Progenitor cell of endocrine pancreas (in vitro differentiated cells): Measurements from ENCODE around the gene UBQLN2. TPM values are rescaled to one million over a fixed set of nuclear protein-coding genes. Genes with fewer than 3 reads are reported as not detected.

Source experiments
- DNase-seq: peaks from one replicate; pipeline ENCODE4 v3.0.0; 2021; ENCODE audit warnings: low spot score; ENCODE audit not compliant: unreplicated experiment
- H3K27ac Mint-ChIP-seq: 2 replicates; pipeline ENCODE4 v1.8.0; 2021; ENCODE audit warnings: mild to moderate bottlenecking, moderate library complexity, mixed read lengths
- H3K27me3 Mint-ChIP-seq: 2 replicates; pipeline ENCODE4 v1.8.0; 2021; ENCODE audit warnings: mixed read lengths
- H3K36me3 Mint-ChIP-seq: 2 replicates; pipeline ENCODE4 v1.8.0; 2022; ENCODE audit warnings: mixed read lengths; ENCODE audit not compliant: insufficient read depth
- H3K4me1 Mint-ChIP-seq: 2 replicates; pipeline ENCODE4 v1.8.0; 2021; ENCODE audit warnings: low read depth, mixed read lengths
- H3K4me3 Mint-ChIP-seq: 2 replicates; pipeline ENCODE4 v1.8.0; 2021; ENCODE audit warnings: low read depth, mild to moderate bottlenecking, moderate library complexity, mixed read lengths
- H3K9me3 Mint-ChIP-seq: 2 replicates; pipeline ENCODE4 v1.8.0; 2021; ENCODE audit warnings: low read depth, mixed read lengths
- CTCF ChIP-seq: fragments of 200-600 bp; sonication (generic); IDR thresholded peaks from one replicate; pipeline ENCODE4 v1.5.0; 2021; ENCODE audit warnings: antibody characterized with exemption, mild to moderate bottlenecking; ENCODE audit not compliant: unreplicated experiment
- total RNA-seq: library from RNA; stranded (reverse); gene quantifications from 2 replicates; pipeline ENCODE4 v1.2.1, GENCODE V29; 2021

Gene UBQLN2
- total RNA-seq, 1 donor from 2014 or later = 40.0 TPM

- Mint-ChIP-seq H3K4me1 (no peaks in the 10 kb centered on the region), H3K27ac (no peak overlapping the region), H3K36me3 (no peaks in the 10 kb centered on the region), H3K9me3 (peaks cover 14% of the 10 kb centered on the region), H3K4me3 (no peak overlapping the region), H3K27me3 (no peaks in the 10 kb centered on the region)
- DNase-seq = no peak
- no peak for TF ChIP-seq CTCF
These were observed 8.6 kb upstream of the UBQLN2 start for GRCh38 chrX:56554870-56555269.

GRCh38 chrX:56557376-56557929, 6.0 kb upstream of the UBQLN2 start:
- H3K36me3 Mint-ChIP-seq = no peaks in the 10 kb centered on the region
- no peak for TF ChIP-seq CTCF
- H3K27ac Mint-ChIP-seq = no peak overlapping the region
- H3K4me3 Mint-ChIP-seq = no peak overlapping the region
- peaks cover 8% of the 10 kb centered on the region for H3K9me3 Mint-ChIP-seq
- no peak for DNase-seq
- H3K4me1 Mint-ChIP-seq = no peaks in the 10 kb centered on the region
- H3K27me3 Mint-ChIP-seq = no peaks in the 10 kb centered on the region

- Mint-ChIP-seq H3K4me1 (peaks cover 19% of the 10 kb centered on the region), H3K36me3 (peaks cover 3% of the 10 kb centered on the region), H3K27me3 (no peaks in the 10 kb centered on the region), H3K27ac (peak overlapping the region; percentile 95), H3K9me3 (peaks cover 3% of the 10 kb centered on the region), H3K4me3 (peak overlapping the region; percentile 75)
- TF ChIP-seq CTCF = no peak
- DNase-seq = no peak
These were observed 898 bp downstream of the UBQLN2 start for GRCh38 chrX:56564164-56564885.

- peak overlapping the region; percentile 95 for H3K27ac Mint-ChIP-seq
These were observed 1.8 kb downstream of the UBQLN2 start for GRCh38 chrX:56564921-56565840.

More at GRCh38 chrX:56564921-56565840, 1.8 kb downstream of the UBQLN2 start:
- Mint-ChIP-seq H3K4me1 (peaks cover 19% of the 10 kb centered on the region), H3K4me3 (peak overlapping the region; percentile 75), H3K9me3 (peaks cover 3% of the 10 kb centered on the region), H3K27me3 (no peaks in the 10 kb centered on the region), H3K36me3 (peaks cover 3% of the 10 kb centered on the region)
- no peak for DNase-seq
- TF ChIP-seq CTCF = no peak
